Ishikawa (cell line): Measurements from ENCODE around the gene ZNF280D.

Experiments used
- CEBPB ChIP-seq: IDR thresholded peaks from 2 replicates; pipeline ENCODE4 v1.6.1; 2012
- CREB1 ChIP-seq: IDR thresholded peaks from 2 replicates; pipeline ENCODE4 v1.6.1; 2012; ENCODE audit warnings: low read depth
- EGR1 ChIP-seq: IDR thresholded peaks from 2 replicates; pipeline ENCODE4 v1.6.1; 2012
- EP300 ChIP-seq: IDR thresholded peaks from 2 replicates; pipeline ENCODE4 v1.6.1; 2012; ENCODE audit warnings: borderline replicate concordance
- FOXM1 ChIP-seq: IDR thresholded peaks from 2 replicates; pipeline ENCODE4 v1.6.1; 2012; ENCODE audit warnings: low read depth, borderline replicate concordance
- NFIC ChIP-seq: IDR thresholded peaks from 2 replicates; pipeline ENCODE4 v1.6.1; 2012
- RAD21 ChIP-seq: IDR thresholded peaks from 2 replicates; pipeline ENCODE4 v1.6.1; 2012; ENCODE audit warnings: low read depth
- TAF1 ChIP-seq: IDR thresholded peaks from 2 replicates; pipeline ENCODE4 v1.6.1; 2012; ENCODE audit warnings: low read depth, mild to moderate bottlenecking
- TCF12 ChIP-seq: IDR thresholded peaks from 2 replicates; pipeline ENCODE4 v1.6.1; 2012; ENCODE audit warnings: low read depth
- TEAD4 ChIP-seq: IDR thresholded peaks from 2 replicates; pipeline ENCODE4 v1.6.1; 2012
- YY1 ChIP-seq: IDR thresholded peaks from 2 replicates; pipeline ENCODE4 v1.6.1; 2012; ENCODE audit warnings: low read depth
- ZBTB7A ChIP-seq: IDR thresholded peaks from 2 replicates; pipeline ENCODE4 v1.6.1; 2012; ENCODE audit warnings: low read depth
- TF ChIP-seq, protein P1 (sequence below): IDR thresholded peaks from 2 replicates; pipeline ENCODE4 v1.6.1; 2012; ENCODE audit warnings: low read depth, mild to moderate bottlenecking
- TF ChIP-seq, protein P2 (sequence below): IDR thresholded peaks from 2 replicates; pipeline ENCODE4 v1.6.1; 2012
- TF ChIP-seq, protein P3 (sequence below): IDR thresholded peaks from 2 replicates; pipeline ENCODE4 v1.6.1; 2012

Gene ZNF280D

DNA sequence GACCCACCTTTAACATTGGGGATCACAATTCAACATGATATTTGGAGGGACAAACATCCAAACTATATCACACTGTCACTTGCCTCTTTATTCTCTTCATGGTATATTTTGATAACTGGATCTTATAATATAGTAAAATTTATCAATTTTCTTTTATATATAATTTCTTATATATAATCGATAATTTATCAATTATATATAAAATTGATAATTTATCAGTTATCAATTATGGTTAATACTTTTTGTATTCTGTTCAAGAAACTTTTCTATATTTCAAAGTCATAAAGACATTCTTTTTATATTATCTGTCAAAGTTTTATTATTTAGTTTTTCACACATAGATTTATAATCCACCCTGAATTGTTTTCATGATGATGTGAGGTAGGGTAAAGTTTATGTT lies 132.9 kb downstream of the ZNF280D start:
- TF ChIP-seq CEBPB (no peak), RAD21 (no peak), FOXM1 (no peak), CREB1 (no peak), EP300 (no peak)

DNA sequence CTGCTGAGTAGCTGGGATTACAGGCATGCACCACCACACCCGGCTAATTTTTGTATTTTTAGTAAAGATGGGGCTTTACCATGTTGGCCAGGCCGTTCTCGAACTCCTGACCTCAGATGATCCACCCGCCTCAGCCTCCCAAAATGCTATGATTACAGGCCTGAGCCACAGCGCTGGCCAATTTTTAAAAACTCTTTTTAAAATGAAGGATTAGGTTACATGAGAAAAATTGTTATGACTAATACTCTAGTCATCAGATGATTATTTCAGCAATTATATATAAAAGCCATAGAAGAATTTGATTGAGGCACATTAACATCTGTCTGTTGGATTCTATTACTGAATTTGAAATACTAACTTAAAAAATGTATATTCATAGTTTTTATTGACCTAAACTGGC lies 134.3 kb downstream of the ZNF280D start:
- TF ChIP-seq TEAD4: no peak
- TF ChIP-seq, protein P1, sequence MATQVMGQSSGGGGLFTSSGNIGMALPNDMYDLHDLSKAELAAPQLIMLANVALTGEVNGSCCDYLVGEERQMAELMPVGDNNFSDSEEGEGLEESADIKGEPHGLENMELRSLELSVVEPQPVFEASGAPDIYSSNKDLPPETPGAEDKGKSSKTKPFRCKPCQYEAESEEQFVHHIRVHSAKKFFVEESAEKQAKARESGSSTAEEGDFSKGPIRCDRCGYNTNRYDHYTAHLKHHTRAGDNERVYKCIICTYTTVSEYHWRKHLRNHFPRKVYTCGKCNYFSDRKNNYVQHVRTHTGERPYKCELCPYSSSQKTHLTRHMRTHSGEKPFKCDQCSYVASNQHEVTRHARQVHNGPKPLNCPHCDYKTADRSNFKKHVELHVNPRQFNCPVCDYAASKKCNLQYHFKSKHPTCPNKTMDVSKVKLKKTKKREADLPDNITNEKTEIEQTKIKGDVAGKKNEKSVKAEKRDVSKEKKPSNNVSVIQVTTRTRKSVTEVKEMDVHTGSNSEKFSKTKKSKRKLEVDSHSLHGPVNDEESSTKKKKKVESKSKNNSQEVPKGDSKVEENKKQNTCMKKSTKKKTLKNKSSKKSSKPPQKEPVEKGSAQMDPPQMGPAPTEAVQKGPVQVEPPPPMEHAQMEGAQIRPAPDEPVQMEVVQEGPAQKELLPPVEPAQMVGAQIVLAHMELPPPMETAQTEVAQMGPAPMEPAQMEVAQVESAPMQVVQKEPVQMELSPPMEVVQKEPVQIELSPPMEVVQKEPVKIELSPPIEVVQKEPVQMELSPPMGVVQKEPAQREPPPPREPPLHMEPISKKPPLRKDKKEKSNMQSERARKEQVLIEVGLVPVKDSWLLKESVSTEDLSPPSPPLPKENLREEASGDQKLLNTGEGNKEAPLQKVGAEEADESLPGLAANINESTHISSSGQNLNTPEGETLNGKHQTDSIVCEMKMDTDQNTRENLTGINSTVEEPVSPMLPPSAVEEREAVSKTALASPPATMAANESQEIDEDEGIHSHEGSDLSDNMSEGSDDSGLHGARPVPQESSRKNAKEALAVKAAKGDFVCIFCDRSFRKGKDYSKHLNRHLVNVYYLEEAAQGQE: no peak
- no peak for TF ChIP-seq EGR1

DNA sequence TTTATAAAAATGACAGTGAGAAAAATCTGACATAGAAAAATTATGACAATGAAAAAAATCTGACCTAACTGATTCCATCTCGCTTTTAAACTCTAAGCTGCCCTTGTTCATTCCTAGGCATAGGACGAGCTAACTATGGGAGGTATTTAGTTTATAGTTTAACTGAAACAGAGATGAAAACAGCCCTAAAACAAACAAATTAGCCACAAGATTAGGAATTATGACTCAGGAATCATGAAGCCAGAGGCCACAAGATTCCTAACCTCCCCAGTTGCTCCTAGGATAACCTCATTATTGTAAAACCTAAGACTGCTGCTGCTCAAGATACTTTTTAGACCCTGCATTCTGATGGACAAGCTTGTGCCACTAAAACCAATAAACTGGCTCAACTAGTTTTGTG lies 145.6 kb downstream of the ZNF280D start:
- TF ChIP-seq CEBPB (no peak), FOXM1 (no peak)

DNA sequence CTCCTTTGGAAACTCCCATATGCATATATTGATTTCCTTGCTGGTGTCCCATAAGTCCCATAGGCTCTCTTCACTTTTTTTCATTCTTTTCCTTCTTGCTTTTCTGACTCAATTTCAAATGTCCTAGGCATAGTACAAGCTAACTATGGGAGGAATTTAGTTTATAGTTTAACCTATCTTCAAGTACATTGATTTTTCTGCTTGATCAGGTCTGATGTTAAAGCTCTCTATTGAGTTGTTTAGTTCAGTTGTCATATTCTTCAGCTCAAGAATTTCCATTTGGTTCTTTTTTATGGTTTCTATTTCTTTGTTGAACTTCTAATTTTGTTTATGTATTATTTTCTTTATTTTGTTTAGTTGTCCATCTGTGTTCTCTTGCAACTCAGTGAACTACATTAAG lies 147.1 kb downstream of the ZNF280D start:
- no peak for TF ChIP-seq EP300
- TF ChIP-seq RAD21: no peak
- no peak for TF ChIP-seq EGR1
- no peak for TF ChIP-seq CEBPB
- TF ChIP-seq, protein P2, sequence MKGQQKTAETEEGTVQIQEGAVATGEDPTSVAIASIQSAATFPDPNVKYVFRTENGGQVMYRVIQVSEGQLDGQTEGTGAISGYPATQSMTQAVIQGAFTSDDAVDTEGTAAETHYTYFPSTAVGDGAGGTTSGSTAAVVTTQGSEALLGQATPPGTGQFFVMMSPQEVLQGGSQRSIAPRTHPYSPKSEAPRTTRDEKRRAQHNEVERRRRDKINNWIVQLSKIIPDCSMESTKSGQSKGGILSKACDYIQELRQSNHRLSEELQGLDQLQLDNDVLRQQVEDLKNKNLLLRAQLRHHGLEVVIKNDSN: no peak
- TF ChIP-seq YY1: no peak
- TF ChIP-seq TAF1: no peak
- TF ChIP-seq NFIC: no peak
- no peak for TF ChIP-seq TCF12
- TF ChIP-seq, protein P3, sequence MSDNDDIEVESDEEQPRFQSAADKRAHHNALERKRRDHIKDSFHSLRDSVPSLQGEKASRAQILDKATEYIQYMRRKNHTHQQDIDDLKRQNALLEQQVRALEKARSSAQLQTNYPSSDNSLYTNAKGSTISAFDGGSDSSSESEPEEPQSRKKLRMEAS: no peak
- TF ChIP-seq CREB1: no peak
- no peak for TF ChIP-seq ZBTB7A
- no peak for TF ChIP-seq FOXM1
- TF ChIP-seq, protein P1: no peak
- TF ChIP-seq TEAD4: no peak

DNA sequence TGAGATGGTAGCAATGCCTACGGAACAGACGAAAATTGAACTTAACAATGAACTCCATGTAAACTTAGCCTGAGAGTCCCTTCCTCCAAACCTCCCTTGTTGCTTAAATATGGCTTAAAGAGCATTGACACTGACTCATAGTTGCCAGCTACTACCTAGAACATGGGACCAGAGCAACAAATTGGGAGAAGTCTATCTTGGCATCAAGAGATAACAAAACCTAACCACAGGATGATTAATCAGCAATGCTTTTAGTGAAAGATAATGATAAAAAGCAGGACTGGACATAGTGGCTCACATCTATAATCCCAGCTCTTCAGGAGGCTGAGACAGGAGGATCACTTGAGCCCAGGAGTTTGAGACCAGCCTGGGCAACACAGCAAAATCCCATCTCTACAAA lies 150.5 kb downstream of the ZNF280D start:
- TF ChIP-seq FOXM1 (no peak), EGR1 (no peak), NFIC (no peak), RAD21 (no peak), TEAD4 (no peak), TCF12 (no peak), TAF1 (no peak), ZBTB7A (no peak)
- TF ChIP-seq, protein P3: no peak
- TF ChIP-seq, protein P2: no peak
